H1 (cell line): ENCODE measurements around the gene SRXN1.

Experiments
- MAFK ChIP-seq: IDR thresholded peaks from 2 replicates; pipeline ENCODE4 v1.6.1; 2012; ENCODE audit warnings: low read depth, mild to moderate bottlenecking, improper control_type of control experiment, low read length
- POLR2A ChIP-seq, 2 experiments: IDR thresholded peaks; 1 replicate in 1 of 2; 2 replicates in 1 of 2; pipeline ENCODE4 v1.6.1; 2011; ENCODE audit warnings: low read depth in 2 of 2, low read length in 2 of 2, mild to moderate bottlenecking in 2 of 2; ENCODE audit errors: control extremely low read depth in 1 of 2
- POLR2AphosphoS5 ChIP-seq: IDR thresholded peaks from 2 replicates; pipeline ENCODE4 v1.6.1; 2011; ENCODE audit warnings: low read depth, low read length

- TF ChIP-seq MAFK = no peak
- TF ChIP-seq POLR2AphosphoS5 = no peak
- no peak for TF ChIP-seq POLR2A (IDR thresholded peaks at IDR 0.05; ENCODE audit: control extremely low read depth in 1 of 2, low read depth in 2 of 2, low read length in 2 of 2)
These were observed 10.4 kb downstream of the SRXN1 start for GRCh38 chr20:642398-643174.
